ENCODE measurements around the gene AJM1. TPM values are rescaled to one million over a fixed set of nuclear protein-coding genes. Genes with fewer than 3 reads are reported as not detected.
"Not testable (repeated sequence)": the region's sequence is repeated elsewhere in the genome, so short reads cannot be mapped to it uniquely, and the experiment has no call there.

AJM1 gene
- total RNA-seq, 6 donors from 2014 or later: 1.4 to 7.3 (median 3.0) TPM

DNA sequence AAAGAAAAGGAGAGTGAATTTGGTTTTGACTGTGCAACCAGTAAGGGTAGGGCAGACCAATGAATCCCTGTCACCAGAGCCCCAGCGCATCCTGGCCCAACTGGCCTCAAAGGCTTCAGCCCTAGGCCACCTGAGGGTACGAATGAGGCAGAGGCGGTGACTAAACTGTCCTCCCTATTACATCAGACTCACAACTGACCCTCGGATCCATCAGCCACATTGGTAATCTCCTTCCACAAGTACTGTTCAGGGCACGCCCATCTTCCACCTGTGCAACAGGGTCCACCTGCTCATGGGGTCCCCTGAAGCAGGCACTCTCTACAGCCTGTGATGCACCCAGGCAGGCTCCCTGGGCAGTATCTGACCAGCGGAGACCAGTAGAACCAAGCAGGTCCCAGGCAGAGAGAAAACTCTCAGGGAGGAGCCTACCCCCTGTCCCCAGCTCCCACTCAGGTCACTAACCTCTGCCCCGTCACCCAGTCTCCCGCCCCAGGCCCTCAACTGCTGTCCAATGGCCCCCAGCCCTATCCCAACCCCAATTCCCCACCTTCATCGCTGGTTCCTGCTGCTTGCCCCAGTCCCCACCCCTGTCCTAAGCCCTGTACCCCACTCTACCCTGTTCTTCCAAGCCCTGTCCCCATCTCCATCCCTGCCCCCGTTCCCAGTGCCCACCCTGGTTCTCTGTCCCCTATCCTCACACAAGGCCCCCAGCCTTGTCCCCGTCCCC is 22.9 kb downstream of the AJM1 start:
- WGBS, 2 donors: 63 to 66% methylated on average over 9 to 11 of the region's 11 CpGs

DNA sequence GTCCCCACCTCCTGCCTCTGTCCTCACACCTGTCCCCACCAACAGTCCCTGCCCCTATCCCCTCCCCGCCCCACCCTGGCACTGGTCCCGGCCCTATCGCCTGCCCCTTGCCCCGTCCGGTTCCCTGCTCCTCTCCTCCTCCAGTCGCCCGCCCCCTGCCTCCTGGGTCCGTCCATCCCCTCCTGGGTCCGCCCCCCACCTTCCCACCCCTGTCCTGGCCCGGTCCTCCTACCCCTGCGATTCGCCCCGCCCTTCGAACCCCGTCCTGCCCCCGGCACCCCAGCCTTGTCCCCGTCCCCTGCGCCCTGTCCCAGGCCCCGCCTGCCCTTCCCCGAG is 23.5 kb downstream of the AJM1 start:
- Histone ChIP-seq H3K27me3 (no peaks in the 10 kb centered on the region), H3K36me3 (peaks cover 11 to 32% (median 31%) of the 10 kb centered on the region in 4 donors), H3K27ac (peak overlapping the region; percentile 86 to 94 (median 92)), H3K4me3 (peak overlapping the region; percentile 71 to 100 (median 97)), H3K9me3 (peaks cover 0 to 4% (median 0%) of the 10 kb centered on the region in 4 donors), H3K4me1 (peaks cover 17 to 30% (median 19%) of the 10 kb centered on the region in 4 donors)
- TF ChIP-seq POLR2A (IDR thresholded peaks at IDR 0.05) (no peak), EP300 (IDR thresholded peaks at IDR 0.05) (no peak), POLR2AphosphoS5 (IDR thresholded peaks at IDR 0.05) (no peak)
- TF ChIP-seq, protein P1, sequence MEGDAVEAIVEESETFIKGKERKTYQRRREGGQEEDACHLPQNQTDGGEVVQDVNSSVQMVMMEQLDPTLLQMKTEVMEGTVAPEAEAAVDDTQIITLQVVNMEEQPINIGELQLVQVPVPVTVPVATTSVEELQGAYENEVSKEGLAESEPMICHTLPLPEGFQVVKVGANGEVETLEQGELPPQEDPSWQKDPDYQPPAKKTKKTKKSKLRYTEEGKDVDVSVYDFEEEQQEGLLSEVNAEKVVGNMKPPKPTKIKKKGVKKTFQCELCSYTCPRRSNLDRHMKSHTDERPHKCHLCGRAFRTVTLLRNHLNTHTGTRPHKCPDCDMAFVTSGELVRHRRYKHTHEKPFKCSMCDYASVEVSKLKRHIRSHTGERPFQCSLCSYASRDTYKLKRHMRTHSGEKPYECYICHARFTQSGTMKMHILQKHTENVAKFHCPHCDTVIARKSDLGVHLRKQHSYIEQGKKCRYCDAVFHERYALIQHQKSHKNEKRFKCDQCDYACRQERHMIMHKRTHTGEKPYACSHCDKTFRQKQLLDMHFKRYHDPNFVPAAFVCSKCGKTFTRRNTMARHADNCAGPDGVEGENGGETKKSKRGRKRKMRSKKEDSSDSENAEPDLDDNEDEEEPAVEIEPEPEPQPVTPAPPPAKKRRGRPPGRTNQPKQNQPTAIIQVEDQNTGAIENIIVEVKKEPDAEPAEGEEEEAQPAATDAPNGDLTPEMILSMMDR (IDR thresholded peaks at IDR 0.05): no peak
- no peak for DNase-seq
- WGBS, 2 donors: 0 to 5% methylated on average over 5 to 8 of the region's 20 CpGs
- peak; percentile 1 to 49 for ATAC-seq (ENCODE audit: low FRiP score in 2 of 2)

More for the DNA sequence above, 22.9 kb downstream of the AJM1 start:
- TF ChIP-seq POLR2AphosphoS5 (IDR thresholded peaks at IDR 0.05): no peak
- TF ChIP-seq POLR2A (IDR thresholded peaks at IDR 0.05): no peak
- TF ChIP-seq, protein P1 (IDR thresholded peaks at IDR 0.05): no peak
- no peak for TF ChIP-seq EP300 (IDR thresholded peaks at IDR 0.05)
- DNase-seq: no peak
- ATAC-seq (ENCODE audit: low FRiP score in 2 of 2): peak in 1 of 2 donors; percentile 0
- Histone ChIP-seq H3K27me3 (no peaks in the 10 kb centered on the region), H3K4me1 (peaks cover 17 to 30% (median 19%) of the 10 kb centered on the region in 4 donors), H3K27ac (peak overlapping the region; percentile 86 to 94 (median 92)), H3K36me3 (peaks cover 11 to 36% (median 33%) of the 10 kb centered on the region in 4 donors), H3K4me3 (peak overlapping the region; percentile 71 to 100 (median 97)), H3K9me3 (peaks cover 0 to 4% (median 0%) of the 10 kb centered on the region in 4 donors)

GRCh38 chr9:136866898-136867421 is 24.7 kb downstream of the AJM1 start:
- Histone ChIP-seq H3K4me3 (peak overlapping the region; percentile 66 to 100 (median 84)), H3K4me1 (peaks cover 17 to 30% (median 19%) of the 10 kb centered on the region in 4 donors), H3K27ac (peak overlapping the region; percentile 62 to 92 (median 89)), H3K36me3 (peaks cover 9 to 20% (median 19%) of the 10 kb centered on the region in 4 donors)
- WGBS, 2 donors: 79 to 87% methylated on average over 29 of the region's 29 CpGs
- H3K27me3 ChIP-seq; H3K9me3 ChIP-seq; ATAC-seq (ENCODE audit: low FRiP score in 2 of 2): not testable (repeated sequence)
- peak in 1 of 2 donors; percentile 38 for DNase-seq

- Histone ChIP-seq H3K27ac (no peak overlapping the region), H3K36me3 (peaks cover 9 to 14% (median 14%) of the 10 kb centered on the region in 4 donors), H3K27me3 (no peaks in the 10 kb centered on the region), H3K9me3 (peaks cover 0 to 4% (median 0%) of the 10 kb centered on the region in 4 donors), H3K4me1 (peaks cover 17 to 30% (median 19%) of the 10 kb centered on the region in 4 donors), H3K4me3 (no peak overlapping the region)
- ATAC-seq (ENCODE audit: low FRiP score in 2 of 2): no peak
- TF ChIP-seq, protein P1 (IDR thresholded peaks at IDR 0.05): no peak
- TF ChIP-seq EP300 (IDR thresholded peaks at IDR 0.05) (no peak), POLR2AphosphoS5 (IDR thresholded peaks at IDR 0.05) (no peak), POLR2A (IDR thresholded peaks at IDR 0.05) (no peak)
- WGBS, 2 donors: 98% methylated on average over 17 to 18 of the region's 18 CpGs
- DNase-seq: peak in 1 of 2 donors; percentile 50
These were observed 25.2 kb downstream of the AJM1 start for GRCh38 chr9:136867480-136867879.

DNA sequence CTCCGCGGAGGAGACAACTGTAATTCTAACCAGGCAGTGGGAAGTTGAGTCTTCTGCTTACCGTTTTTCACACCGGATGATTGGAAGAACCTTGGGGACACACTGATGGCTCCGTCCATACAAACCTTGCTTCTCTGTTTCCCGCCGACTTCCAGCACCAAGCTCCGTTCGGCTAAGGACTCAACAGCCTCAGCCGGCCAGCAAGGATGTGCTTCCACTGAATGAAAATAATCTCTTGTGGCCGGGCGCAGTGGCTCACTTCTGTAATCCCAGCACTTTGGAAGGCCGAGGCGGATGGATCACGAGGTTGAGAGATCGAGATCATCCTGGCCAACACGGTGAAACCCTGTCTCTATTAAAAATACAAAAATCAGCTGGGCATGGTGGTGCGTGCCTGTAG is 25.6 kb downstream of the AJM1 start:
- 97 to 98% methylated on average over 18 of the region's 18 CpGs for whole genome bisulfite sequencing, 2 donors
- Histone ChIP-seq H3K27me3 (no peaks in the 10 kb centered on the region), H3K9me3 (peaks cover 0 to 4% (median 0%) of the 10 kb centered on the region in 4 donors), H3K36me3 (peaks cover 6 to 10% (median 9%) of the 10 kb centered on the region in 4 donors), H3K27ac (no peak overlapping the region), H3K4me3 (no peak overlapping the region), H3K4me1 (peaks cover 17 to 30% (median 19%) of the 10 kb centered on the region in 4 donors)
- no peak for ATAC-seq (ENCODE audit: low FRiP score in 2 of 2)
- DNase-seq: no peak
- TF ChIP-seq, protein P1 (IDR thresholded peaks at IDR 0.05): no peak
- TF ChIP-seq POLR2A (IDR thresholded peaks at IDR 0.05): no peak
- TF ChIP-seq POLR2AphosphoS5 (IDR thresholded peaks at IDR 0.05): no peak
- no peak for TF ChIP-seq EP300 (IDR thresholded peaks at IDR 0.05)

Measured in upper lobe of left lung (tissue), 6 donors.